Activated CD4-positive, alpha-beta T cell treated with anti-CD3 and anti-CD28 coated beads, Interleukin-2, amount 10 ng/mL, durations not matched to agents 24 days and 14 days (primary cell): ENCODE results near the gene ATP2B2. TPM values are rescaled to one million over a fixed set of nuclear protein-coding genes. Genes with fewer than 3 reads are reported as not detected.

Experiments
- DNase-seq: peaks from one replicate; pipeline ENCODE4 v3.0.0; 2022
- H3K27ac Mint-ChIP-seq: one replicate; pipeline ENCODE4 v1.8.0; 2022; ENCODE audit warnings: mild to moderate bottlenecking, mixed read lengths
- H3K27me3 Mint-ChIP-seq: one replicate; pipeline ENCODE4 v1.8.0; 2022; ENCODE audit warnings: mixed read lengths
- H3K36me3 Mint-ChIP-seq: one replicate; pipeline ENCODE4 v1.8.0; 2022; ENCODE audit warnings: low read depth, mild to moderate bottlenecking, mixed read lengths
- H3K4me1 Mint-ChIP-seq: one replicate; pipeline ENCODE4 v1.8.0; 2021; ENCODE audit warnings: mixed read lengths
- H3K4me3 Mint-ChIP-seq: one replicate; pipeline ENCODE4 v1.8.0; 2022; ENCODE audit warnings: mild to moderate bottlenecking, moderate library complexity, mixed read lengths
- H3K9me3 Mint-ChIP-seq: one replicate; pipeline ENCODE4 v1.8.0; 2021; ENCODE audit warnings: mixed read lengths
- intact Hi-C: fragments of 100-400 bp; cut with micrococcal nuclease; formaldehyde crosslinking; loops from one replicate; pipeline ENCODE4 v1.15.1; 2023
- total RNA-seq: library from RNA; stranded (reverse); gene quantifications from 2 replicates; pipeline ENCODE4 v1.2.3, GENCODE V29; 2022

Gene ATP2B2
- total RNA-seq, 1 donor from 2014 or later = not detected

GRCh38 chr3:10371167-10371566 is 134.2 kb downstream of the ATP2B2 start:
- H3K9me3 Mint-ChIP-seq = peaks cover 7% of the 10 kb centered on the region
- peaks cover 12% of the 10 kb centered on the region for H3K4me1 Mint-ChIP-seq
- H3K4me3 Mint-ChIP-seq = no peak overlapping the region
- peaks cover 8% of the 10 kb centered on the region for H3K27me3 Mint-ChIP-seq
- no peak overlapping the region for H3K27ac Mint-ChIP-seq
- intact Hi-C loops = no loop called here
- DNase-seq = no peak
- no peaks in the 10 kb centered on the region for H3K36me3 Mint-ChIP-seq

- no peak overlapping the region for H3K4me3 Mint-ChIP-seq
- H3K4me1 Mint-ChIP-seq = peaks cover 18% of the 10 kb centered on the region
- intact Hi-C loops = no loop called here
- no peaks in the 10 kb centered on the region for H3K36me3 Mint-ChIP-seq
- DNase-seq = no peak
- peak overlapping the region; percentile 62 for H3K27ac Mint-ChIP-seq
- peaks cover 7% of the 10 kb centered on the region for H3K9me3 Mint-ChIP-seq
- H3K27me3 Mint-ChIP-seq = peaks cover 5% of the 10 kb centered on the region
These were observed 135.0 kb downstream of the ATP2B2 start for GRCh38 chr3:10370429-10370828.

- H3K36me3 Mint-ChIP-seq = no peaks in the 10 kb centered on the region
- H3K4me1 Mint-ChIP-seq = peaks cover 19% of the 10 kb centered on the region
- no peak overlapping the region for H3K4me3 Mint-ChIP-seq
- intact Hi-C loops = no loop called here
- peaks cover 5% of the 10 kb centered on the region for H3K27me3 Mint-ChIP-seq
- peaks cover 7% of the 10 kb centered on the region for H3K9me3 Mint-ChIP-seq
- no peak for DNase-seq
- H3K27ac Mint-ChIP-seq = no peak overlapping the region
These were observed 136.9 kb downstream of the ATP2B2 start for GRCh38 chr3:10368512-10368911.

GRCh38 chr3:10367506-10367905 is 137.9 kb downstream of the ATP2B2 start:
- Mint-ChIP-seq H3K36me3 (no peaks in the 10 kb centered on the region), H3K27me3 (peaks cover 5% of the 10 kb centered on the region), H3K4me3 (no peak overlapping the region), H3K27ac (no peak overlapping the region), H3K9me3 (peaks cover 7% of the 10 kb centered on the region), H3K4me1 (peaks cover 19% of the 10 kb centered on the region)
- DNase-seq = no peak
- intact Hi-C loops = no loop called here

GRCh38 chr3:10366651-10367101 is 138.7 kb downstream of the ATP2B2 start:
- H3K4me1 Mint-ChIP-seq = peaks cover 19% of the 10 kb centered on the region
- peak; percentile 74 for DNase-seq
- peaks cover 7% of the 10 kb centered on the region for H3K9me3 Mint-ChIP-seq
- H3K36me3 Mint-ChIP-seq = no peaks in the 10 kb centered on the region
- H3K27me3 Mint-ChIP-seq = peaks cover 8% of the 10 kb centered on the region
- H3K27ac Mint-ChIP-seq = peak overlapping the region; percentile 39
- peak overlapping the region; percentile 1 for H3K4me3 Mint-ChIP-seq
- intact Hi-C loops = loop anchor here (1.0 kb wide), 2 partner anchors 71 to 186 kb away; no protein-coding TSS in a partner anchor

- peak; percentile 60 for DNase-seq
- Mint-ChIP-seq H3K36me3 (no peaks in the 10 kb centered on the region), H3K27ac (peak overlapping the region; percentile 39), H3K4me3 (no peak overlapping the region), H3K9me3 (peaks cover 7% of the 10 kb centered on the region), H3K4me1 (peaks cover 19% of the 10 kb centered on the region), H3K27me3 (peaks cover 8% of the 10 kb centered on the region)
- intact Hi-C loops = loop anchor here (1.0 kb wide), 2 partner anchors 72 to 187 kb away; no protein-coding TSS in a partner anchor
These were observed 139.6 kb downstream of the ATP2B2 start for GRCh38 chr3:10365791-10366190.

GRCh38 chr3:10365316-10365715 is 140.1 kb downstream of the ATP2B2 start:
- H3K27ac Mint-ChIP-seq = no peak overlapping the region
- H3K27me3 Mint-ChIP-seq = peaks cover 5% of the 10 kb centered on the region
- peaks cover 16% of the 10 kb centered on the region for H3K4me1 Mint-ChIP-seq
- DNase-seq = no peak
- H3K4me3 Mint-ChIP-seq = no peak overlapping the region
- peaks cover 7% of the 10 kb centered on the region for H3K9me3 Mint-ChIP-seq
- no peaks in the 10 kb centered on the region for H3K36me3 Mint-ChIP-seq
- intact Hi-C loops = no loop called here

GRCh38 chr3:10364806-10365205 is 140.6 kb downstream of the ATP2B2 start:
- no peak for DNase-seq
- Mint-ChIP-seq H3K36me3 (no peaks in the 10 kb centered on the region), H3K4me3 (no peak overlapping the region), H3K27ac (no peak overlapping the region), H3K4me1 (peaks cover 16% of the 10 kb centered on the region), H3K27me3 (peaks cover 5% of the 10 kb centered on the region), H3K9me3 (peaks cover 7% of the 10 kb centered on the region)
- intact Hi-C loops = no loop called here

- no peak overlapping the region for H3K4me3 Mint-ChIP-seq
- H3K9me3 Mint-ChIP-seq = peaks cover 7% of the 10 kb centered on the region
- H3K27ac Mint-ChIP-seq = peak overlapping the region; percentile 5
- peaks cover 16% of the 10 kb centered on the region for H3K4me1 Mint-ChIP-seq
- DNase-seq = no peak
- H3K27me3 Mint-ChIP-seq = peaks cover 5% of the 10 kb centered on the region
- intact Hi-C loops = no loop called here
- H3K36me3 Mint-ChIP-seq = no peaks in the 10 kb centered on the region
These were observed 141.5 kb downstream of the ATP2B2 start for GRCh38 chr3:10363935-10364334.

- Mint-ChIP-seq H3K4me1 (peaks cover 12% of the 10 kb centered on the region), H3K27ac (no peak overlapping the region), H3K27me3 (peaks cover 3% of the 10 kb centered on the region), H3K36me3 (no peaks in the 10 kb centered on the region), H3K9me3 (no peaks in the 10 kb centered on the region), H3K4me3 (no peak overlapping the region)
- intact Hi-C loops = no loop called here
- no peak for DNase-seq
These were observed 144.0 kb downstream of the ATP2B2 start for GRCh38 chr3:10361375-10361774.

- DNase-seq = no peak
- no peaks in the 10 kb centered on the region for H3K9me3 Mint-ChIP-seq
- no peak overlapping the region for H3K4me3 Mint-ChIP-seq
- H3K27ac Mint-ChIP-seq = no peak overlapping the region
- H3K4me1 Mint-ChIP-seq = peaks cover 6% of the 10 kb centered on the region
- intact Hi-C loops = no loop called here
- H3K27me3 Mint-ChIP-seq = peaks cover 3% of the 10 kb centered on the region
- H3K36me3 Mint-ChIP-seq = no peaks in the 10 kb centered on the region
These were observed 144.9 kb downstream of the ATP2B2 start for GRCh38 chr3:10360478-10360877.

GRCh38 chr3:10359761-10360161 is 145.6 kb downstream of the ATP2B2 start:
- Mint-ChIP-seq H3K4me1 (peaks cover 4% of the 10 kb centered on the region), H3K36me3 (no peaks in the 10 kb centered on the region), H3K9me3 (no peaks in the 10 kb centered on the region), H3K4me3 (no peak overlapping the region), H3K27me3 (peaks cover 3% of the 10 kb centered on the region), H3K27ac (no peak overlapping the region)
- intact Hi-C loops = no loop called here
- no peak for DNase-seq

GRCh38 chr3:10358309-10358980 is 146.9 kb downstream of the ATP2B2 start:
- peaks cover 6% of the 10 kb centered on the region for H3K27me3 Mint-ChIP-seq
- no peak for DNase-seq
- no peak overlapping the region for H3K27ac Mint-ChIP-seq
- H3K4me3 Mint-ChIP-seq = no peak overlapping the region
- H3K9me3 Mint-ChIP-seq = no peaks in the 10 kb centered on the region
- no peaks in the 10 kb centered on the region for H3K36me3 Mint-ChIP-seq
- intact Hi-C loops = no loop called here
- H3K4me1 Mint-ChIP-seq = peaks cover 5% of the 10 kb centered on the region

- Mint-ChIP-seq H3K9me3 (no peaks in the 10 kb centered on the region), H3K27ac (no peak overlapping the region), H3K36me3 (no peaks in the 10 kb centered on the region), H3K27me3 (peaks cover 8% of the 10 kb centered on the region), H3K4me3 (no peak overlapping the region), H3K4me1 (peaks cover 5% of the 10 kb centered on the region)
- intact Hi-C loops = no loop called here
- no peak for DNase-seq
These were observed 147.6 kb downstream of the ATP2B2 start for GRCh38 chr3:10357592-10358308.
